Measurements from ENCODE around the gene FBXO30.

Gene FBXO30

DNA sequence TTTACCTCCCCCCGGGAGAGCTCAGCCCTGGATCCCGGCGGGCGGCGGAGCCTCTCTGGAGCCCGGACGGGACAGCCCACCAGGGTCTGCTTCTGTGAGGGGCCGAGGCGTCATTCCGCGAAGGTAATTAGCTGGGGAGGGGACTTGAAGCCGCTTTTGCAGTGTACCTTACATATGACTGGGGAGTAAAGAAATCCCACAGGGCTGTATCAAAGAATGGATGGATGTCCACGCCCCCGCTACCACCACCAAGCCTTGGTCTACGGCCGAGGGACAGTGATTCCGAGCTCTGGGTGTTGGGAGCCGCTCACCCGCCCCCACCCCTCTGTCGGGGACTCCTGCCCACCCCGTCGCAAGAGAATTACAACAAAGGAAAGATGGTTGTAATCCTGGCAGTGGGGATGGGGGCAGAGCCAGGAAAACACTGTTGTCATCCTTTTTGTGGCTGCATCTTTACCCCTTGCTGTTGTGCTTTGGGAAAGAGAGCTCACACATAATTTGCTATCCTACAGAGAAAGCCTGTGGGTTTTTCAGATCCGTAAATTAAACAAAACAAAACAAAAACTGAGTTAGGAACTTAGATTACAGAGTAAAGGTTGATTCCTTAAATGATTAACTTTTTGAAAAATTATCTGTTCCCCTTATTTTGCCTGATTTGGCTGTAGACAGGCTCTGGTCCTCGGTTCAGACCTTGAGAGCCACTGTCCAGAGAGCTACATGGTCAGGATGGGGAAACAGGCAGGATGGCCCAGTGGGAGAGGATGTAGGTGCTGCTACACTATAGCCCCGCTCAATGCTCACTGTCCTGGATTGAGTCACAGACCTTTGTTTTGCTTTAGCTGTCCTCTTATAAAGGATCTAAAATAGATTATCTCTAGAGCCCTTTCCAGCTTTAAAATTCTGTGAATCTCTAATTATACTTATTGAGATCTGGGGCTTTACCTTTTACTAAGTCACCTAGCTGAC lies 997 bp upstream of the FBXO30 start:
- H3K4me2 ChIP-seq (ENCODE audit: low read length): peak overlapping the region; percentile 99
- peak overlapping the region; percentile 69 for H3K9ac ChIP-seq
- no peaks in the 10 kb centered on the region for H3K36me3 ChIP-seq (ENCODE audit: control insufficient read depth, insufficient read depth, low read length)
- H3K4me3 ChIP-seq (ENCODE audit: low read depth, low read length): peak overlapping the region; percentile 94
- TF ChIP-seq, protein P1, sequence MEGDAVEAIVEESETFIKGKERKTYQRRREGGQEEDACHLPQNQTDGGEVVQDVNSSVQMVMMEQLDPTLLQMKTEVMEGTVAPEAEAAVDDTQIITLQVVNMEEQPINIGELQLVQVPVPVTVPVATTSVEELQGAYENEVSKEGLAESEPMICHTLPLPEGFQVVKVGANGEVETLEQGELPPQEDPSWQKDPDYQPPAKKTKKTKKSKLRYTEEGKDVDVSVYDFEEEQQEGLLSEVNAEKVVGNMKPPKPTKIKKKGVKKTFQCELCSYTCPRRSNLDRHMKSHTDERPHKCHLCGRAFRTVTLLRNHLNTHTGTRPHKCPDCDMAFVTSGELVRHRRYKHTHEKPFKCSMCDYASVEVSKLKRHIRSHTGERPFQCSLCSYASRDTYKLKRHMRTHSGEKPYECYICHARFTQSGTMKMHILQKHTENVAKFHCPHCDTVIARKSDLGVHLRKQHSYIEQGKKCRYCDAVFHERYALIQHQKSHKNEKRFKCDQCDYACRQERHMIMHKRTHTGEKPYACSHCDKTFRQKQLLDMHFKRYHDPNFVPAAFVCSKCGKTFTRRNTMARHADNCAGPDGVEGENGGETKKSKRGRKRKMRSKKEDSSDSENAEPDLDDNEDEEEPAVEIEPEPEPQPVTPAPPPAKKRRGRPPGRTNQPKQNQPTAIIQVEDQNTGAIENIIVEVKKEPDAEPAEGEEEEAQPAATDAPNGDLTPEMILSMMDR (IDR thresholded peaks at IDR 0.05): no peak
- H3K27me3 ChIP-seq (ENCODE audit: control insufficient read depth, insufficient read depth, low read length): no peaks in the 10 kb centered on the region
- no peaks in the 10 kb centered on the region for H3K9me3 ChIP-seq (ENCODE audit: control insufficient read depth, low read length)
- H2AFZ ChIP-seq: peak overlapping the region; percentile 93
- peaks cover 10% of the 10 kb centered on the region for H3K4me1 ChIP-seq
- peak overlapping the region; percentile 94 for H3K27ac ChIP-seq
- H3K79me2 ChIP-seq: peaks cover 11% of the 10 kb centered on the region

DNA sequence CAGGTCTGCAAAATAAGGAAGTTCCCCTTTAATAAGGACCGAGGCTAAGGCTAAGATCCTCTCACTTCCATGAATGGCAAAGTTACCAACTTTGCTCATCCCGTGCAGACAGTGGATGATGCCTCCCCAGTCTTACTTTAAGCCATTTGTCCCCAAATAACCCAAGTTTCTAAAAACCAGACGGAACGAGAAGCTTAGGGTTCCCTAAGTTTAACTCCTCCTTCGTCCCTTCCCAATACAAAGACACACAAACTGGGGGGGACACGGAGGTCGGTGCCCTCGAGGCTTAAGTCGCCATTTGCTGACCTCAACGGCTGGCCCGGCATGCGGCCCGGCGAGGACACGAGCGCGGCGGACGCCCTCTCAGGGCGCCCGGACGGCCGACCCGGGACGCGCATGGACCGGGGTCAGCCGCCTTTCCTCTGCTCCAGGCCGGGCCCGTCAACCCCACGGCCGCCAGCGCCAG lies 527 bp downstream of the FBXO30 start:
- H3K4me3 ChIP-seq (ENCODE audit: low read depth, low read length): peak overlapping the region; percentile 94
- H3K36me3 ChIP-seq (ENCODE audit: control insufficient read depth, insufficient read depth, low read length): no peaks in the 10 kb centered on the region
- peaks cover 18% of the 10 kb centered on the region for H3K79me2 ChIP-seq
- TF ChIP-seq, protein P1 (IDR thresholded peaks at IDR 0.05): no peak
- peak overlapping the region; percentile 32 for H3K9ac ChIP-seq
- peaks cover 14% of the 10 kb centered on the region for H3K4me1 ChIP-seq
- H3K9me3 ChIP-seq (ENCODE audit: control insufficient read depth, low read length): no peaks in the 10 kb centered on the region
- no peaks in the 10 kb centered on the region for H3K27me3 ChIP-seq (ENCODE audit: control insufficient read depth, insufficient read depth, low read length)
- H3K4me2 ChIP-seq (ENCODE audit: low read length): peak overlapping the region; percentile 83
- peak overlapping the region; percentile 93 for H2AFZ ChIP-seq
- peak overlapping the region; percentile 94 for H3K27ac ChIP-seq

DNA sequence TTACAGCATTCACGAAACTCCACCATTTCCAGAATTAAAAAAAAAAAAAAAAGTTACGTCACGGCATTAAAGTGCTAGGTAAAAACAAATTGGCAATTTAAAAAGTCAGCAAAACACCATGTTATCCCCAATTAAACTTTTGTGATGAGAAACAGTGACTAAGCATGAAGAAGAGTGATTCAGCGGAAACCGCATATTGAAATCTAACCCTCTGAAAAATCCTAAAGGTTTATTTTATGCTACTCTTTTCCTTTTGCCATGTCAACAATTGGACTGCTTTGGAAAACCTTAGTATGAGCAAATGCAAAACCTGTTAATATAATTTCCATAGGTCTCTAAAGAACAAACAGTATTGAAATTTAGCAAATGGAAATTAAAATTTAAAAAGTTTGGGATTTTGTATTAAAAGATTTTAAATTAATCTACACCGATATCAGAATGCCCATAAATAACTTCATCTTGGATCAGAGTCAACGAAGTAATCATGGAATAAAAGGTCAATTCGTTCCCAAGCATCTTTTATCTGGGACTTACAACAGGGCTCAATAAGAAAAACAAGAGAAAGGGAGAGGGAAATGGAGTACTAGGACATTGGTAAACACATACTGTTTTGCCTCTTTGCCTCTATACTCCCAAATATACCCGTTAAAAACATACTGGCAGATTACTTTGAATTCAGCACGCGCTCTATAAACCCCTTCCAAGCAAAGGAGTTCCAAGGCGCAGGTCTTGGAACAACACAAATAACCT lies 1.1 kb downstream of the FBXO30 start:
- Histone ChIP-seq H3K4me1 (peaks cover 14% of the 10 kb centered on the region), H3K9me3 (ENCODE audit: control insufficient read depth, low read length) (no peaks in the 10 kb centered on the region), H3K79me2 (peaks cover 21% of the 10 kb centered on the region), H3K4me3 (ENCODE audit: low read depth, low read length) (peak overlapping the region; percentile 94), H2AFZ (peak overlapping the region; percentile 93), H3K36me3 (ENCODE audit: control insufficient read depth, insufficient read depth, low read length) (no peaks in the 10 kb centered on the region), H3K9ac (peak overlapping the region; percentile 32), H3K27ac (peak overlapping the region; percentile 94), H3K27me3 (ENCODE audit: control insufficient read depth, insufficient read depth, low read length) (no peaks in the 10 kb centered on the region), H3K4me2 (ENCODE audit: low read length) (peak overlapping the region; percentile 83)
- TF ChIP-seq, protein P1 (IDR thresholded peaks at IDR 0.05): no peak

DNA sequence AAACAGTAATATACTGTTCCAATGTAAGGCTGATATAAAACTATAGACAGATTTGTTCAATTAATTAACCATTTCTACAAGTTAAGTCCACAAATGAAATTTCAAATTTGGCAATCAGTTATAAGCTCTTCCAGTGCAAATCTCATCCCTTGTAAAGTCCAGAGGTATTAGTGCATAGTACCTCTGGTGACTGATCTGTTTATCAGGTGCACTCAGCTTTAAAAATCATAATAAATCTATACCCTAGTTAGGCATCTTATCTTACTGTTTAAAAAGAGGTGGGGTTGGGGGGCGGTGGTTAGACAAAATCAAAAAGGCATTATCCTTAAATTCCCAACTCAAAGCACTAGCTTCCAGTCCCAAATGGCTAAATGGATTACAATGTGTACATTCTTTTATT lies 2.9 kb downstream of the FBXO30 start:
- no peak overlapping the region for H3K4me3 ChIP-seq (ENCODE audit: low read depth, low read length)
- H3K27me3 ChIP-seq (ENCODE audit: control insufficient read depth, insufficient read depth, low read length): no peaks in the 10 kb centered on the region
- no peak overlapping the region for H2AFZ ChIP-seq
- H3K4me2 ChIP-seq (ENCODE audit: low read length): no peak overlapping the region
- H3K27ac ChIP-seq: no peak overlapping the region
- peaks cover 14% of the 10 kb centered on the region for H3K4me1 ChIP-seq
- H3K9ac ChIP-seq: no peak overlapping the region
- H3K9me3 ChIP-seq (ENCODE audit: control insufficient read depth, low read length): no peaks in the 10 kb centered on the region
- no peaks in the 10 kb centered on the region for H3K36me3 ChIP-seq (ENCODE audit: control insufficient read depth, insufficient read depth, low read length)
- H3K79me2 ChIP-seq: peaks cover 35% of the 10 kb centered on the region
- TF ChIP-seq, protein P1 (IDR thresholded peaks at IDR 0.05): no peak

Measured in parathyroid adenoma (tissue), 2 donors.